Measurements from ENCODE around the gene COX6A1. TPM values are rescaled to one million over a fixed set of nuclear protein-coding genes. Genes with fewer than 3 reads are reported as not detected.

Gene COX6A1
- total and polyA plus RNA-seq, 2 of the 13 experiments (the other 11 are each of a cell fraction or from before 2014, with no cell fraction given): 542 to 673 TPM

DNA sequence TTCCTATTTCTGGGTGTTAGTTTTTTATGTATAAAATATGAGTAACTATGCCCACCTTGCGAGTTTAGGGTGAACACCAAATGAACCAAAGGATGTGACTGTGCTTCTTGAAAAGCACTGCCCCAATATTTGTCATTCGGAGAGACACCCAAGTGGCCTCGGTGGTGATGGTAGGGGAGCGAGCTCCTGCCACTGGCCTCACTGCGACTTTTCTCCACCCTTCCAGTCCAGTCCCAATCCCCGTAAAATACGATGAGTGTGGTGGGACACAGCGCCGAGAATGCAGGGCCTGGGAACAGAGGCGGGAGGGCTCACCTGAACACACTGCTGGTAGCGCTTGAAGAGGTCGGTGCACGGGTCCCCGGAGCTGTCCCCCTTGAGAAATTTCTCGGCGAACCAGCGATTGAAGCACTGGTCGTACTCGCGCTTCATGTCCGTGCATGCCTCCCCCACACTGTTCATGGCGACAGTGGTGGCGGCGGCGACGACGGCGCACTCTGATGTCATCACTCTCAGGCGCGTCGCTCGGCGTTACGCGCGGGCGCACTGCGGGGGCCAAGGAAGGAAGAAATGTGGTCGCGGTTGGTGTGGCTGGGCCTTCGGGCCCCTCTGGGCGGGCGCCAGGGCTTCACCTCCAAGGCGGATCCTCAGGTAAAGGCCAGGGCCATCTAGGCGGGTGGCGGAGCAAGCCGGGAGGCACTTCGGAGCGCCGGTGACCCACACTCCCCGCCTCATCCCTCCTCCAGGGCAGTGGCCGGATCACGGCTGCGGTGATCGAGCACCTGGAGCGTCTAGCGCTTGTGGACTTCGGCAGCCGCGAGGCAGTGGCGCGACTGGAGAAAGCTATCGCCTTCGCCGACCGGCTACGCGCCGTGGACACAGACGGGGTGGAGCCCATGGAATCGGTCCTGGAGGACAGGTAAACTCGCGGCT is 8.3 kb downstream of the COX6A1 start, which contains the start of the genes GATC and TRIAP1 (continued):
- peak; percentile 90 for TF ChIP-seq SMAD3 (CRISPR knock-in tag; IDR thresholded peaks at IDR 0.05)
- TF ChIP-seq HDAC1 (CRISPR knock-in tag; IDR thresholded peaks at IDR 0.05): peak; percentile 100
- 0 out of 2 replicates have a peak, but pooled peaks have one; percentile 29 for TF ChIP-seq DNMT1 (CRISPR knock-in tag; IDR thresholded peaks at IDR 0.05)
- no peak for TF ChIP-seq NCOR1 (IDR thresholded peaks at IDR 0.05; ENCODE audit: borderline replicate concordance, low read length)
- TF ChIP-seq ESRRA (CRISPR knock-in tag; IDR thresholded peaks at IDR 0.05; ENCODE audit: low read depth): peak; percentile 76
- TF ChIP-seq TBX3 (IDR thresholded peaks at IDR 0.05; ENCODE audit: borderline replicate concordance): peak; percentile 52; the same call in 1 of the 2 replicates
- TF ChIP-seq CCAR2 (optimal IDR thresholded peaks at IDR 0.05; ENCODE audit: low read depth, low read length): no peak
- peak; percentile 98 for TF ChIP-seq MXI1 (IDR thresholded peaks at IDR 0.05; ENCODE audit: borderline replicate concordance, low read depth, low read length)
- TF ChIP-seq IKZF4 (CRISPR knock-in tag; IDR thresholded peaks at IDR 0.05; ENCODE audit: borderline replicate concordance, low read depth, not compliant biosample characterization): peak; percentile 86
- peak; percentile 87 for TF ChIP-seq MED1 (CRISPR knock-in tag; IDR thresholded peaks at IDR 0.05)
- peak; percentile 57; the same call in 1 of the 2 replicates for TF ChIP-seq ZNF761 (CRISPR knock-in tag; conservative IDR thresholded peaks at IDR 0.05)
- TF ChIP-seq ZNF44 (CRISPR knock-in tag; IDR thresholded peaks at IDR 0.05): peak; percentile 91; the same call in 1 of the 2 replicates
- TF ChIP-seq ZNF746 (CRISPR knock-in tag; IDR thresholded peaks at IDR 0.05): peak; percentile 77; the same call in 1 of the 2 replicates
- TF ChIP-seq FOXA3 (CRISPR knock-in tag; IDR thresholded peaks at IDR 0.05): peak; percentile 77
- peak; percentile 86 for TF ChIP-seq TAF15 (IDR thresholded peaks at IDR 0.05; ENCODE audit: low read depth, low read length, poor library complexity, severe bottlenecking)
- TF ChIP-seq POLR2AphosphoS5 (IDR thresholded peaks at IDR 0.05; ENCODE audit: low read depth, low read length): peak; percentile 98
- peak; percentile 57 for TF ChIP-seq NFYC (CRISPR knock-in tag; IDR thresholded peaks at IDR 0.05)
- no peak for TF ChIP-seq FOXK2 (IDR thresholded peaks at IDR 0.05)
- TF ChIP-seq ETV5 (CRISPR knock-in tag; IDR thresholded peaks at IDR 0.05; ENCODE audit: borderline replicate concordance): peak; percentile 52
- peak; percentile 94 for TF ChIP-seq BRD4 (CRISPR knock-in tag; IDR thresholded peaks at IDR 0.05)
- peak; percentile 75; the same call in 1 of the 2 replicates for TF ChIP-seq ZNF232 (CRISPR knock-in tag; IDR thresholded peaks at IDR 0.05; ENCODE audit: borderline replicate concordance)
- peak; percentile 98 for TF ChIP-seq YEATS2 (CRISPR knock-in tag; IDR thresholded peaks at IDR 0.05; ENCODE audit: borderline replicate concordance)
- peak; percentile 75; the same call in 1 of the 2 replicates for TF ChIP-seq PRDM10 (CRISPR knock-in tag; IDR thresholded peaks at IDR 0.05; ENCODE audit: low read depth)
- peak; percentile 95 for TF ChIP-seq GLI4 (CRISPR knock-in tag; IDR thresholded peaks at IDR 0.05; ENCODE audit: borderline replicate concordance)
- peak; percentile 74 for TF ChIP-seq ISL2 (CRISPR knock-in tag; IDR thresholded peaks at IDR 0.05)
- peak; percentile 70; the same call in 1 of the 2 replicates for TF ChIP-seq SP4 (CRISPR knock-in tag; IDR thresholded peaks at IDR 0.05)
- TF ChIP-seq MZF1 (CRISPR knock-in tag; IDR thresholded peaks at IDR 0.05; ENCODE audit: borderline replicate concordance): peak; percentile 18; the same call in 1 of the 2 replicates

All from HepG2 (cell line).